T-helper 1 cell treated with Interleukin-12 subunit alpha and Interleukin-12 subunit beta and Interleukin-4 antibody, amounts not matched to agents 30 μg/mL and 1 μg/mL, for 36 hours (primary cell): Measurements from ENCODE around the gene COL9A3.
A peak's percentile ranks its signal among the peaks of the same experiment; 100 is the strongest.

Experiments used
- H3K27ac Mint-ChIP-seq: one replicate; pipeline ENCODE4 v1.8.0; 2021; ENCODE audit warnings: mild to moderate bottlenecking, mixed read lengths
- H3K27me3 Mint-ChIP-seq: one replicate; pipeline ENCODE4 v1.8.0; 2021; ENCODE audit warnings: low read depth, mixed read lengths
- H3K36me3 Mint-ChIP-seq: one replicate; pipeline ENCODE4 v1.8.0; 2021; ENCODE audit warnings: low read depth, mixed read lengths
- H3K4me1 Mint-ChIP-seq: one replicate; pipeline ENCODE4 v1.8.0; 2021; ENCODE audit warnings: low read depth, mixed read lengths
- H3K4me3 Mint-ChIP-seq: one replicate; pipeline ENCODE4 v1.8.0; 2021; ENCODE audit warnings: mild to moderate bottlenecking, moderate library complexity, mixed read lengths
- H3K9me3 Mint-ChIP-seq: one replicate; pipeline ENCODE4 v1.8.0; 2021; ENCODE audit warnings: mixed read lengths

COL9A3 gene

GRCh38 chr20:62799036-62799435 lies 17.8 kb upstream of the COL9A3 start:
- H3K27ac Mint-ChIP-seq, result no peak overlapping the region

GRCh38 chr20:62799459-62799858 lies 17.4 kb upstream of the COL9A3 start:
- Mint-ChIP-seq H3K4me1 (peaks cover 15% of the 10 kb centered on the region), H3K9me3 (no peaks in the 10 kb centered on the region), H3K27me3 (no peaks in the 10 kb centered on the region), H3K4me3 (no peak overlapping the region), H3K36me3 (peaks cover 17% of the 10 kb centered on the region), H3K27ac (no peak overlapping the region)

More at GRCh38 chr20:62799036-62799435, 17.8 kb upstream of the COL9A3 start:
- H3K27me3 Mint-ChIP-seq, result no peaks in the 10 kb centered on the region
- no peaks in the 10 kb centered on the region for H3K9me3 Mint-ChIP-seq
- H3K4me3 Mint-ChIP-seq, result no peak overlapping the region
- peaks cover 13% of the 10 kb centered on the region for H3K4me1 Mint-ChIP-seq
- peaks cover 16% of the 10 kb centered on the region for H3K36me3 Mint-ChIP-seq

- no peak overlapping the region for H3K27ac Mint-ChIP-seq
- H3K4me3 Mint-ChIP-seq, result no peak overlapping the region
- no peaks in the 10 kb centered on the region for H3K9me3 Mint-ChIP-seq
- peaks cover 18% of the 10 kb centered on the region for H3K36me3 Mint-ChIP-seq
- no peaks in the 10 kb centered on the region for H3K27me3 Mint-ChIP-seq
- H3K4me1 Mint-ChIP-seq, result peaks cover 15% of the 10 kb centered on the region
These were observed 17.0 kb upstream of the COL9A3 start for GRCh38 chr20:62799873-62800272.

DNA sequence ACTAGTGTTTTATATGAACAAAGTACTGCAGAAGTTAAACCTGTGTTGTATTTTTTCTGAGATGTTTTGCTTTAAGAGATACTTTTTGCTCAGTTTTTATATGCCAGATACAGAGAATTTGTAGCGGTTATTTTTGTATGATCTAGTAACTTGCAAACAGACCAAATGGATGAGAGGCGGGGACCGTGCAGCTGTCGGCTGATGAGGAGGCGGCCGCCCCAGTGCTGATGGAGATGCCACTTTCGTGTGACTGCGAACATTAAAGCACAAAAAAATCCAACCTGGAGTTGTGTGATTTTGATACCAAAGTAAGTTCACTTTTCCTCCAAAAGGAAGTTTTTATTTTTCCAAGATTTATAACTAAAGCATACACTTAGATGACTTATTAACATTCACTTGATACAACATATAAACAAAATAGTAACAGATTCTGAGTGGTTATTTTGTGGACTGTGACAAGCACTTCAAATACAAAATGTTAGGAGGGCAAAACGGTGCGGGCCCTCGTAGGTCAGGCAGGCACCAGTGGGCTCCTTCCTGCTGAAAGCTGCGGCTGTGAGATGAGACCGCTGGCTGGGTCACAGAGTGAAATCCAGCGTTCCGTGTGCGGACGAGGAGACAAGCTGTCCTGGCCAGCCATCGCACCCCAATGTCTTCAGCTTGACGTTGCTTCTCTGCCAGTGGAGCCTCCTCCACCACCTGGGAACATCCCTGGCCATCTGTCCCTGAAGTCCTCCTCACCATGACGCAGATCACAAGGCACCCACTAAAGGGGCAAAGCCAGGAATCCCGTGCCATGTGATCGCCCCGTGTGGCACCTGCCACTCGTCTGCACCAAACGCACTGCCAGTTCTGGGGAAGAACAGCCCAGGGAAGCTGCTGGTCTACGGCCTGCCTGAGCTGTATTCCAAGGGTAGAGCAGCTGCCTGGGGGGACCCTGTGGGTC lies 16.3 kb upstream of the COL9A3 start:
- Mint-ChIP-seq H3K27me3 (no peaks in the 10 kb centered on the region), H3K9me3 (no peaks in the 10 kb centered on the region), H3K27ac (no peak overlapping the region), H3K4me3 (no peak overlapping the region), H3K36me3 (peaks cover 18% of the 10 kb centered on the region), H3K4me1 (peaks cover 15% of the 10 kb centered on the region)

DNA sequence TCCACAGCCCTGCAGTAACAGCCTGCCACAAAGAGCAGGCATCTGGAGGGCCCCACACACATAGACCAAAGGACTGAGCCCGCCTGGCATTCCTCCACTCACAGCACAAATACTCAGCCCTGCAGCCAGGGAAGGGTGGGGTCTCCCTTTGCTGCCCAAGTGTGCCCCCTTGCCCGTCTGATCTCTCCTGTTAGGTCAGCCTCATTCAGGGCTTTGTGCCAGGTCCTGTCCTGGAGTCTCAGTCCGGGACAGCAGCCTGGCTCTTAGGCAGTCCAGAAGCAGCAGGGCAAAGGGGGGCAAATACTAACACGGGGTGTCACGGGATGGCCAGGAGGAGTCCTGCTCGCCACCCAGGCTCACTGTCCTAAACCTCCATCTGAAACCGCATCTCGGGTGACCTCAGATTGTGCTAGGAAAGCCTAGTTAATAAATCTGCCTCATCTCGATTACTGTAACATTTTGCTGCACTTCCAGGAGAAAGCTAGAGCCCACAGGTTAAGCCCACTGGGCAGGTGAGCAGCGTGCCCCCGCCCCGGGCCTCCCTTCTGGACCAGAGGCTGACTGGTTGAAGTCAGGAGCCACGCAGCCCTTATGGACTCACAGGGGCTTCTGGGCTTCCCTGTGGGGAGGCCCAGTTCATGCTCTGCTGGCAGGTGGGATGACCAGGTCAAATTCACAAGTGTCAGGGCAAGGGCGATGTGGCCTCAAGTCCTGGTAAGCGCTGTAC lies 15.4 kb upstream of the COL9A3 start:
- Mint-ChIP-seq H3K27ac (no peak overlapping the region), H3K4me1 (peaks cover 15% of the 10 kb centered on the region), H3K36me3 (peaks cover 18% of the 10 kb centered on the region), H3K9me3 (no peaks in the 10 kb centered on the region), H3K4me3 (no peak overlapping the region), H3K27me3 (no peaks in the 10 kb centered on the region)

- Mint-ChIP-seq H3K9me3 (no peaks in the 10 kb centered on the region), H3K4me3 (no peak overlapping the region), H3K36me3 (peaks cover 18% of the 10 kb centered on the region), H3K4me1 (peaks cover 18% of the 10 kb centered on the region), H3K27me3 (no peaks in the 10 kb centered on the region), H3K27ac (no peak overlapping the region)
These were observed 14.7 kb upstream of the COL9A3 start for GRCh38 chr20:62802026-62802712.

DNA sequence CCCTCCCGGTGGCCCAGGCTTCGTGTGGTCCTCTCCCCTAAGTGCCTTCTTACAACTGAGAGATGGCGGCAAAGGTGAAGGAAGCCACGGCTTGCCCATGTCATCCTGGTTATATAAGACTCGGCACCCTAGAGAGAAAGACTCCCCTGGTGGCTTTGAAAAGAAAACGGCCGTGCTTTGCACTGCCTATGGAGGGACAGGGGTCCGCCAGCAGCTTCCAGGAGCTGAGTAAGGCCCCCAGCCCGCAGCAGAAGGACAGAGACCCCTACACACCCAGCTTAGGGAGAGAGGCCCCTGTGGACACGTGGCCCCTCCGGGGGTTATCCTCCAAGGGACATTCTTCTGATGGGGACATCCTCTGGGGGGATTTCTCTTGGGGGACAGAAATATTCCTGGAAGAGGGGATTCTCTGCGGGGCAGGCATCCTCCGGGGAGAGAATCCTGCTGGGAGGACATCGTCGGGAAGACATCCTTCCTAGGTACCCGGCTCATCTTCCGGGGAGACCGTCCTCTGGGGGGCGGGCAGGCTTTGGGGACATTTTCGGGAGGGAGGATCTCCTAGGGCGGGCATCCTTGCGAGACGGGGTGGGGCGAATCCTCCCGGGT lies 12.7 kb upstream of the COL9A3 start:
- H3K27me3 Mint-ChIP-seq, result no peaks in the 10 kb centered on the region
- H3K27ac Mint-ChIP-seq, result peak overlapping the region; percentile 86
- H3K9me3 Mint-ChIP-seq, result no peaks in the 10 kb centered on the region
- peaks cover 13% of the 10 kb centered on the region for H3K36me3 Mint-ChIP-seq
- peak overlapping the region; percentile 92 for H3K4me3 Mint-ChIP-seq
- peaks cover 16% of the 10 kb centered on the region for H3K4me1 Mint-ChIP-seq

DNA sequence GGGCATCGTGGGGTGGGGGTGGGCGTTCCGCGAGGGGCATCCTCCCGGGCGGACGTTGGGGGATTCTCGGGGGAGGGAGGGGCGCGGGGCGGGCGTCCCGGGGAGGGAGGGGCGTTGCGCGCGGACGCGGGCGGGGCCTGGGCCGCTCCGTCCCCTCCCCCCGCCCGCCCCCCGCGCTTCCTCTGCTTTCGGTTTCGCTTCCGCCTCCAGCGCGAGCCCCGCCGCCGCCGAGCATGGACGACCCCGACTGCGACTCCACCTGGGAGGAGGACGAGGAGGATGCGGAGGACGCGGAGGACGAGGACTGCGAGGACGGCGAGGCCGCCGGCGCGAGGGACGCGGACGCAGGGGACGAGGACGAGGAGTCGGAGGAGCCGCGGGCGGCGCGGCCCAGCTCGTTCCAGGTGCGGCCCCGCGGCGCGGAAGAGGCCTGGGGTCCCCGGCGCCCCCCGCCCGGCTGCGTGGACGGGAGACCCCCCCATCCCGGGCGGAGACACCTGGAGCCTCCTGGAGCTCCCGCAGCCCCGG lies 12.2 kb upstream of the COL9A3 start, which contains the start of gene OGFR:
Gene OGFR, plus strand, starts transcription at position 209 of the 528 bp plus-strand sequence. Its CDS starts 25 bp downstream, at position 234.
- H3K4me3 Mint-ChIP-seq, result peak within 1 kb of the TSS; percentile 92
- H3K36me3 Mint-ChIP-seq, result peaks cover 11% of the 10 kb centered on the region
- H3K27me3 Mint-ChIP-seq, result no peaks in the 10 kb centered on the region
- peaks cover 16% of the 10 kb centered on the region for H3K4me1 Mint-ChIP-seq
- no peaks in the 10 kb centered on the region for H3K9me3 Mint-ChIP-seq
- peak within 1 kb of the TSS; percentile 89 for H3K27ac Mint-ChIP-seq

DNA sequence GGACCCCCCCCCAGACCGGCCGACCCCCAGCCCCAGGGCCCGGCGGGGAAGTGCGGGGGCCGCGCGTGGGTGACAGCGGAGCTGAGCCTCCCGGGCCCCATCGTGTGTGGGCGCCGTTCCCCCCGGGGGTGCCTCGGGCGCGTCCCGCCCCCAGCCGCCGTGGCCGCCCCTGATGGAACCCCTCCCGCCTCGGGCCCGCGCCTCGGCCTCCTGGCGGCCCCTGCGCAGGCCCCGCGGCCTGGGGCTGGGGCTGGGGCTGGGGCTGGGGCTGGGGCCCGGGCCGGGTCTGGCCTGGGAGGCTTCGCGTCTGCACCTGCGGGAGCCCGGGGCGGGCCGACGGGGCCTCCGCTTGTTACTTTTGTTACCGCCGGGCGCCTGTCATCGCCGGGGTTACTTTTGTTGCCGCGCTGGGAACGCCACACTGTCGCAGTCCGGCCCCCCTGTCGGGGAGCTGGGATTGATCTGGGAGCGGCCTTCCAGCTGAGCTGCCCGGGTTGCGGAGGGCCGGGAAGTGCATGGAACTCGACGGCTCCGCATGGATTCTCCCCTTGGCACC lies 11.6 kb upstream of the COL9A3 start:
- H3K27ac Mint-ChIP-seq, result no peak overlapping the region
- H3K27me3 Mint-ChIP-seq, result no peaks in the 10 kb centered on the region
- peaks cover 16% of the 10 kb centered on the region for H3K4me1 Mint-ChIP-seq
- H3K9me3 Mint-ChIP-seq, result no peaks in the 10 kb centered on the region
- peak overlapping the region; percentile 82 for H3K4me3 Mint-ChIP-seq
- peaks cover 10% of the 10 kb centered on the region for H3K36me3 Mint-ChIP-seq

DNA sequence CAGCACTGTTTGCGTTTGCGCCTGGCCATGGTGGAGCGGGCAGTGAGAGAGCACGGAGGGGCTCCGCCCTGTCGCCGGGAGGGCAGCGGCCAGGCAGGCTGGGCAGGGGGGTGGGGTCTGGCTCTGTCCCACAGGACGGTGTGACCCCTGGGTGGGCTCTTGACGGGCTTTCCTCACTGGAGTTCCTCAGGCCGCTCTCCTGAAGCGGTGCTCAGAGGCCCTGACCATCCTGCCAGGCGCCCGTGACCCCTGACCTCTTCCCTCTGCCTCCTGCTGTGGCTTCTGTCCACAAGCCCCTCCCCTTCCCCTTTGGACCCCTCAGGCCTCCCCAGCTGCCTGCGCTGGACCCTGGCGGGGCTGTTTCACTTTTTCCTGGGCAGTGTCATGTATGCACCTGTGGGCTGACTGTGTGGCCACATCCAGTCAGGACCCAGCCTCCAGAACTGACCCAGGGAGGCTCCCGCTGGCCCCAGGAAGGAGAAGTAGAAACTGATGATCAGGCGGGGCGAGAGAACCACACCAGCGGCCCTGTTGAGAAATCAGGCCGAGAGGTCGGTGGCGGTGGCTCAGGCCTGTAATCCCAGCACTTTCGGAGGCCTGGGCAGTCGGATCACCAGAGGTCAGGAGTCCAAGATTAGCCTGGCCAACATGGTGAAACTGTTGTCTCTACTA lies 11.0 kb upstream of the COL9A3 start:
- Mint-ChIP-seq H3K4me3 (peak overlapping the region; percentile 82), H3K27me3 (no peaks in the 10 kb centered on the region), H3K27ac (peak overlapping the region; percentile 31), H3K36me3 (peaks cover 8% of the 10 kb centered on the region), H3K9me3 (no peaks in the 10 kb centered on the region), H3K4me1 (peaks cover 16% of the 10 kb centered on the region)

DNA sequence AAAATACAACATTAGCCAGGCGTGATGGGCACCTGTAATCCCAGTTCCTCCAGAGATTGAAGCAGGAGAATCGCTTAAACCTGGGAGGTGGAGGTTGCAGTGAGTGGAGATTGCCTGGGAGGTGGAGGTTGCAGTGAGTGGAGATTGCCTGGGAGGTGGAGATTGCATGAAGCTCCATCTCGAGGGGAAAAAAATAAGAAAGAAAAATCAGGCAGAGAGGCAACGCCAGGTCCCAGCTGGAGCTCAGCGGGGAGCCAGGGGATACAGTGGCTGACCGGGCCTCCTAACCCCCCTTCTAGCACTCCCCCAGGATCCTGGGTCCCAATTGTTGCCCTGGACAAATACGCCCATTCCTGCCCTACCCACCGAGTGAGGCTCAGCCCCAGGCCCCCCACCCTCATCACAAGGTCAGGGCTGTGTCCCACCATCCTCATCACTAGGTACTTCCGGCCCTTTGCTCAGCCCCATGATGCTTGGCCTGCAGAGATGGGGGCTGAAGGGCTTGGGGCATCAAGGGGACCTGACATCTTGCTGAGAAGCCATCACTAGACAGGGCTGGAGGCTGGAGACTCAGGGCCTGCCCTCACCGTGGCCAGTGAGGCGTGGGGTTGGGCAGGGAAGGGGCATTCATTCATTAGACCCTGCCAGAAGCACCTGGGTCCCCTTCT lies 10.3 kb upstream of the COL9A3 start:
- H3K4me1 Mint-ChIP-seq, result peaks cover 16% of the 10 kb centered on the region
- H3K27ac Mint-ChIP-seq, result no peak overlapping the region
- H3K36me3 Mint-ChIP-seq, result peaks cover 8% of the 10 kb centered on the region
- H3K27me3 Mint-ChIP-seq, result no peaks in the 10 kb centered on the region
- peak overlapping the region; percentile 82 for H3K4me3 Mint-ChIP-seq
- H3K9me3 Mint-ChIP-seq, result no peaks in the 10 kb centered on the region

DNA sequence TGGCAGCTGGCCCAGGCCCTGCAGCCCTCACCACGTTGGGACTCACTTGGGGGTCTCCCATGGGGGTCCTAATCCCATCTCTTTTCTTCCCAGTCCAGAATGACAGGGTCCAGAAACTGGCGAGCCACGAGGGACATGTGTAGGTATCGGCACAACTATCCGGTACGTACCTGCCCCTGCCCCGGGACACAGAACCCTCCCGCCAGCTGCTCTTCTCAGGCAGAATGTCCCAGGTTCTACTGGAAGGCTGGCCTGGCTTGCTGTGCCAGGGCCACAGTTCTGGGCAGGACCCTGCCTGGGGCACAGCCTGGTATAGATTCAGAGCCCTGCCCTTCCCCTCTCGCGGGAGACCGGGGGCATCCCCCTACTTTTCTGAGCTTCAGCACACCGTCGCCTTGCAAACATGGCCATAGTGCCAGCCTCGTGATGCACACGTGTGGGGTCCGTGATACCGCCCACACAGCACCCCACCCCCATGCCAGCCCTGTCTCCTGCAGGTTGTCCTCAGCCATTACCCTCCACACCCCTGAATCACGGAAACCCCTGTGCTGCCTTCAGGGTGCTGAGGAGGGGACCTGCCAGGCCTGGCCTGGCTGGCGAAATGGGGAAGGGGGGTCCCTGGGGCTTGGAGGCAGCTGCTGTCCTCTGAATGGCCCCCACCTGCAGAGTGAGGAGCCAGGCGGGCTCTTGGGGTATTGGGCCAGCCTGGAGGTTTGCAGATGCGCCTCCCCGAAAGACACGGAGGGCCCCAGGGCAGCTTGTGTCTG lies 9.2 kb upstream of the COL9A3 start:
- Mint-ChIP-seq H3K27me3 (no peaks in the 10 kb centered on the region), H3K4me3 (peak overlapping the region; percentile 34), H3K9me3 (no peaks in the 10 kb centered on the region), H3K36me3 (peaks cover 11% of the 10 kb centered on the region), H3K27ac (no peak overlapping the region), H3K4me1 (peaks cover 16% of the 10 kb centered on the region)
